Uterus (tissue), 2 donors: ENCODE results near the gene ANXA10.

Source experiments
- POLR2A ChIP-seq, 2 donors: fragments of 450-650 bp; IDR thresholded peaks; one replicate each; pipeline ENCODE4 v1.6.1; 2016; ENCODE audit warnings: antibody characterized with exemption in 2 of 2, mild to moderate bottlenecking in 1 of 2, moderate library complexity in 1 of 2
- TF ChIP-seq, protein P1 (sequence below), 4 experiments: fragments of 200-600 bp in 2 of 4; fragments of 450-650 bp in 2 of 4; sonication (generic) in 2 of 4; IDR thresholded peaks; one replicate each; pipeline ENCODE4 v1.5.1; 2016 to 2019; ENCODE audit warnings: antibody characterized with exemption in 4 of 4, mild to moderate bottlenecking in 2 of 4, moderate library complexity in 1 of 4

DNA sequence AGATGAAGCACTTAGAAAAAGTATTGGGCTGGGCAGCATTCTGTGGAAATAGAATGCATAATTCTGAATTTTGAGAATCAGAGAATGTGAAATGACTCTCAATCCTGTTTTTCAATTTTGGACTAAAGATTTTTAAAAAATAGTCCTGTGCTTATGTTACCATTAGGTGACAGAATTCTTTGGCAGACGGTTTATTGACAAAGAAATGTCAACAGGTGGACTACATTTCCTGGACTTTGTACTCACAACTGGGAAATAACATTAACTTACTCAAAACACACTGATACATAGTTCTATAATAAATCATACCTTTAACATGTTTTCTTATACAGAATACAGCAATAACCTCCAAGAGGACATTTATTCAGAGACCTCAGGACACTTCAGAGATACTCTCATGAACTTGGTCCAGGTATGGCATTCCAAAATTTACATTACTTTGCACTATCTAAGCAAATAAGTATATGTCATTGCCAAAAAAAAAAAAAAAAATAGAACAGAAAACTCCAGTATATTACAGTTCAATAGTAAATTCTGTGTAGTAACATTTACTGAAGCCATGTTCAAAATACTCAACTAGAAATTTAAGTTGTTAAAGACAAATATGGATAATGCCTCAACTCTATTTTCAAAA lies 72.7 kb downstream of the ANXA10 start:
- no peak for TF ChIP-seq POLR2A (IDR thresholded peaks at IDR 0.05)
- TF ChIP-seq, protein P1, sequence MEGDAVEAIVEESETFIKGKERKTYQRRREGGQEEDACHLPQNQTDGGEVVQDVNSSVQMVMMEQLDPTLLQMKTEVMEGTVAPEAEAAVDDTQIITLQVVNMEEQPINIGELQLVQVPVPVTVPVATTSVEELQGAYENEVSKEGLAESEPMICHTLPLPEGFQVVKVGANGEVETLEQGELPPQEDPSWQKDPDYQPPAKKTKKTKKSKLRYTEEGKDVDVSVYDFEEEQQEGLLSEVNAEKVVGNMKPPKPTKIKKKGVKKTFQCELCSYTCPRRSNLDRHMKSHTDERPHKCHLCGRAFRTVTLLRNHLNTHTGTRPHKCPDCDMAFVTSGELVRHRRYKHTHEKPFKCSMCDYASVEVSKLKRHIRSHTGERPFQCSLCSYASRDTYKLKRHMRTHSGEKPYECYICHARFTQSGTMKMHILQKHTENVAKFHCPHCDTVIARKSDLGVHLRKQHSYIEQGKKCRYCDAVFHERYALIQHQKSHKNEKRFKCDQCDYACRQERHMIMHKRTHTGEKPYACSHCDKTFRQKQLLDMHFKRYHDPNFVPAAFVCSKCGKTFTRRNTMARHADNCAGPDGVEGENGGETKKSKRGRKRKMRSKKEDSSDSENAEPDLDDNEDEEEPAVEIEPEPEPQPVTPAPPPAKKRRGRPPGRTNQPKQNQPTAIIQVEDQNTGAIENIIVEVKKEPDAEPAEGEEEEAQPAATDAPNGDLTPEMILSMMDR (IDR thresholded peaks at IDR 0.05), result no peak
